Left colon (tissue), 2 donors: ENCODE data around the gene LAPTM5. TPM values are rescaled to one million over a fixed set of nuclear protein-coding genes. Genes with fewer than 3 reads are reported as not detected.

Source experiments
- microRNA-seq, 2 donors: library from miRNA; unstranded; fragments of <30 nt; microRNA quantifications; one replicate each; pipeline versions ENCODE4 v1.1.0 to v1.2.0, GENCODE V29; 2020
- total RNA-seq, 2 donors: library from RNA; stranded (reverse); fragmentation: NEBNext Ultra II Directional; extraction: Animal tissue kit (Norgen Biotek cat#: 25700); gene quantifications; one replicate each; pipeline ENCODE4 v1.2.1, GENCODE V29; 2021
- donor health status: DM: no; HTN: no; CAD: no.
- donor health status: DM: yes; HTN: yes; CAD: no.

The LAPTM5 gene
- total RNA-seq, 2 donors from 2014 or later = 10.7 to 49.1 TPM

Small RNA genes lying within 50 kb of the gene (microRNA-seq; reads per million reads assigned to microRNA genes)
- 0 reads per million in 2 donors for gene MIR4420

Other genes starting within 250 kb of the LAPTM5 start
- gene MATN1, start 34.2 kb downstream of the LAPTM5 start, total RNA-seq = not detected
- 10 to 100 TPM in 1 of 2 donors, 1 to 10 TPM in 1; 6.5 to 18.0 TPM for gene SDC3, start 151.0 kb upstream of the LAPTM5 start, total RNA-seq